H9 (cell line): Measurements from ENCODE around the gene STX2. TPM values are rescaled to one million over a fixed set of nuclear protein-coding genes. Genes with fewer than 3 reads are reported as not detected.
A peak's percentile ranks its signal among the peaks of the same experiment; 100 is the strongest.

Experiments used
- DNase-seq: peaks from one replicate; pipeline ENCODE4 v3.0.0-alpha.2; 2017
- H2AFZ ChIP-seq: one replicate; pipeline ENCODE4 v1.6.1; 2013; ENCODE audit warnings: mild to moderate bottlenecking, low read length, control low read depth, moderate library complexity
- H2AK5ac ChIP-seq: 2 replicates; pipeline ENCODE4 v1.6.1; 2013; ENCODE audit warnings: low read length, control low read depth, mixed read lengths; ENCODE audit not compliant: insufficient read length
- H2BK120ac ChIP-seq: one replicate; pipeline ENCODE4 v1.6.1; 2013; ENCODE audit warnings: low read depth, mild to moderate bottlenecking, low read length, control low read depth, inconsistent platforms; ENCODE audit not compliant: poor library complexity, severe bottlenecking
- H2BK12ac ChIP-seq: 2 replicates; pipeline ENCODE4 v1.6.1; 2013; ENCODE audit warnings: low read length, control low read depth, mixed read lengths, low read depth; ENCODE audit not compliant: insufficient read length
- H2BK15ac ChIP-seq: 2 replicates; pipeline ENCODE4 v1.6.1; 2013; ENCODE audit warnings: low read depth, low read length, control low read depth
- H2BK20ac ChIP-seq: one replicate; pipeline ENCODE4 v1.6.1; 2013; ENCODE audit warnings: low read depth, mild to moderate bottlenecking, low read length, control low read depth, inconsistent platforms; ENCODE audit not compliant: poor library complexity, severe bottlenecking
- H2BK5ac ChIP-seq: 2 replicates; pipeline ENCODE4 v1.6.1; 2013; ENCODE audit warnings: low read length, control low read depth, mixed read lengths; ENCODE audit not compliant: insufficient read length
- H3K14ac ChIP-seq: 2 replicates; pipeline ENCODE4 v1.6.1; 2013; ENCODE audit warnings: low read length, control low read depth; ENCODE audit not compliant: insufficient read depth
- H3K18ac ChIP-seq: 2 replicates; pipeline ENCODE4 v1.6.1; 2013; ENCODE audit warnings: low read depth, mild to moderate bottlenecking, mixed read lengths, low read length, control low read depth; ENCODE audit not compliant: insufficient read length
- H3K23ac ChIP-seq: 2 replicates; pipeline ENCODE4 v1.6.1; 2013; ENCODE audit warnings: low read length, control low read depth, mixed read lengths, low read depth; ENCODE audit not compliant: insufficient read length
- H3K23me2 ChIP-seq: 2 replicates; pipeline ENCODE4 v1.6.1; 2013; ENCODE audit warnings: low read depth, mild to moderate bottlenecking, mixed read lengths, low read length, control low read depth; ENCODE audit not compliant: insufficient read length, poor library complexity, severe bottlenecking
- H3K27ac ChIP-seq: 2 replicates; pipeline ENCODE4 v1.5.1; 2013; ENCODE audit warnings: low read length, control low read depth, mixed read lengths, low read depth; ENCODE audit not compliant: insufficient read length
- H3K27me3 ChIP-seq: 2 replicates; pipeline ENCODE4 v1.6.1; 2013; ENCODE audit warnings: low read length, control low read depth, inconsistent platforms; ENCODE audit not compliant: insufficient read depth
- H3K4ac ChIP-seq: 2 replicates; pipeline ENCODE4 v1.6.1; 2013; ENCODE audit warnings: low read depth, mild to moderate bottlenecking, control low read depth, inconsistent platforms, low read length, moderate library complexity
- H3K4me1 ChIP-seq: 2 replicates; pipeline ENCODE4 v1.6.1; 2013; ENCODE audit warnings: low read length, control low read depth, inconsistent platforms; ENCODE audit not compliant: insufficient read depth
- H3K4me2 ChIP-seq: 2 replicates; pipeline ENCODE4 v1.6.1; 2013; ENCODE audit warnings: low read length, control low read depth, mixed read lengths; ENCODE audit not compliant: insufficient read length, insufficient read depth
- H3K56ac ChIP-seq: 2 replicates; pipeline ENCODE4 v1.6.1; 2013; ENCODE audit warnings: low read depth, mild to moderate bottlenecking, mixed read lengths, low read length, control low read depth; ENCODE audit not compliant: insufficient read length
- H3K79me1 ChIP-seq: 2 replicates; pipeline ENCODE4 v1.6.1; 2013; ENCODE audit warnings: low read depth, mild to moderate bottlenecking, moderate library complexity, low read length, control low read depth, inconsistent platforms; ENCODE audit not compliant: insufficient read depth, poor library complexity, severe bottlenecking
- H3K79me2 ChIP-seq: 2 replicates; pipeline ENCODE4 v1.6.1; 2013; ENCODE audit warnings: low read length, control low read depth, inconsistent platforms; ENCODE audit not compliant: insufficient read depth
- H3K9ac ChIP-seq: 2 replicates; pipeline ENCODE4 v1.6.1; 2013; ENCODE audit warnings: low read length, control low read depth, mixed read lengths; ENCODE audit not compliant: insufficient read length; ENCODE audit errors: extremely low read depth
- H3K9me3 ChIP-seq: one replicate; pipeline ENCODE4 v1.6.1; 2013; ENCODE audit warnings: low read depth, low read length, inconsistent platforms; ENCODE audit not compliant: control insufficient read depth
- H3T11ph ChIP-seq: one replicate; pipeline ENCODE4 v1.6.1; 2013; ENCODE audit warnings: mild to moderate bottlenecking, low read length, control low read depth, inconsistent platforms
- H4K20me1 ChIP-seq: one replicate; pipeline ENCODE4 v1.6.1; 2013; ENCODE audit not compliant: control insufficient read depth, insufficient read length, insufficient read depth
- H4K5ac ChIP-seq: 2 replicates; pipeline ENCODE4 v1.6.1; 2013; ENCODE audit warnings: low read depth, mild to moderate bottlenecking, mixed read lengths, low read length, control low read depth; ENCODE audit not compliant: insufficient read length
- H4K8ac ChIP-seq: replicated peaks from 2 replicates; pipeline ENCODE4 v1.6.1; 2013; ENCODE audit warnings: low read length, control low read depth, mixed read lengths, low read depth; ENCODE audit not compliant: insufficient read length
- H4K91ac ChIP-seq: 2 replicates; pipeline ENCODE4 v1.6.1; 2013; ENCODE audit warnings: low read depth, mild to moderate bottlenecking, moderate library complexity, mixed read lengths, low read length, control low read depth; ENCODE audit not compliant: insufficient read length
- H3K27ac Mint-ChIP-seq, 3 experiments: 2 replicates in 2 of 3; 3 replicates in 1 of 3; pipeline ENCODE4 v1.8.0; 2020 to 2021; ENCODE audit warnings: mixed read lengths in 3 of 3, mild to moderate bottlenecking in 1 of 3, moderate library complexity in 1 of 3
- H3K27me3 Mint-ChIP-seq: 2 replicates; pipeline ENCODE4 v1.8.0; 2021; ENCODE audit warnings: low read depth, mild to moderate bottlenecking, moderate library complexity, mixed read lengths
- H3K36me3 Mint-ChIP-seq, 3 experiments: 2 replicates in 2 of 3; 3 replicates in 1 of 3; pipeline ENCODE4 v1.8.0; 2020 to 2021; ENCODE audit warnings: low read depth in 3 of 3, mixed read lengths in 3 of 3; ENCODE audit not compliant: insufficient read depth in 1 of 3
- H3K4me1 Mint-ChIP-seq, 2 experiments: 2 replicates each; pipeline ENCODE4 v1.8.0; 2020; ENCODE audit warnings: mixed read lengths in 2 of 2
- H3K4me3 Mint-ChIP-seq, 2 experiments: 2 replicates in 1 of 2; 3 replicates in 1 of 2; pipeline ENCODE4 v1.8.0; 2020 to 2021; ENCODE audit warnings: mild to moderate bottlenecking in 2 of 2, mixed read lengths in 2 of 2, moderate library complexity in 1 of 2
- H3K9me3 Mint-ChIP-seq, 2 experiments: 2 replicates in 1 of 2; 3 replicates in 1 of 2; pipeline ENCODE4 v1.8.0; 2020; ENCODE audit warnings: mild to moderate bottlenecking in 2 of 2, mixed read lengths in 2 of 2, moderate library complexity in 1 of 2
- CTCF ChIP-seq: fragments of 200-600 bp; sonication (generic); conservative IDR thresholded peaks from 3 replicates; pipeline ENCODE4 v1.8.0; 2021; ENCODE audit warnings: antibody characterized with exemption, mild to moderate bottlenecking
- WGBS: extraction: QIAGEN DNeasy Blood & Tissue Kit; methylation state at CpG from one replicate; pipeline ENCODE4 v1.1.7; 2013; ENCODE audit warnings: missing lambda C conversion rate, low lambda C conversion rate, mixed read lengths; ENCODE audit not compliant: insufficient read length; ENCODE audit errors: extremely low coverage; 5-methylcytosine and 5-hydroxymethylcytosine counted together
- total RNA-seq: library from RNA; stranded (reverse); gene quantifications from 2 replicates; pipeline ENCODE4 v1.2.1, GENCODE V29; 2021

STX2 gene
- total RNA-seq, 1 experiment from 2014 or later, result 19.4 TPM

DNA sequence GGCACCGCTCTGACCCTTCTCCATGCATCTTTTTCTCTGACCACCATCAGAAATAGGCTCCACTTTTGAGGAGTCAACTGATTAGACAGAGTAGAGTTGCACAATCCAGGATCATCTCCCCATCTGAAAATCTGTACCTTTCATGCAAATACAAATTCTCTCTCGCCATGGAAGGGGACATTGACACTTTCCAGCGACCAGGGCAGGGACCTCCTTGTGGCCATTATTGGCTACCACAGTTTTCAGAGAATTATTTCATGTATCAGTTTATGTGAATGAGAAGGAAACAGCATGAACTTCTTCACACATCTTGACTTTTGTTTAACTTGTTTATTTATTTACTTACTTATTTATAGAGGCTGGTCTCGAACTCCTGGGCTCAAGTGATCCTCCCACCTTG is 19.0 kb upstream of the STX2 start:
- no peak overlapping the region for H3K18ac ChIP-seq
- no peak overlapping the region for H2BK120ac ChIP-seq
- H4K91ac ChIP-seq, result no peak overlapping the region
- H3K4me2 ChIP-seq, result no peak overlapping the region
- TF ChIP-seq CTCF, result peak; percentile 52; the same call in 2 of the 3 replicates
- no peak overlapping the region for H2AFZ ChIP-seq
- H3K36me3 Mint-ChIP-seq, result peaks cover 6 to 22% (median 11%) of the 10 kb centered on the region in 3 experiments
- H2BK15ac ChIP-seq, result no peak overlapping the region
- H4K5ac ChIP-seq, result no peak overlapping the region
- H3K4me1 Mint-ChIP-seq, result peaks cover 24 to 26% of the 10 kb centered on the region in 2 experiments
- DNase-seq, result no peak
- H3K23ac ChIP-seq, result no peak overlapping the region
- no CpG with 5 or more reads among the region's 4 CpGs for WGBS
- H3K4me1 ChIP-seq, result peaks cover 3% of the 10 kb centered on the region; the same call in 1 of the 2 replicates
- H3K9me3 ChIP-seq, result peaks cover 4% of the 10 kb centered on the region
- H3K4ac ChIP-seq, result no peak overlapping the region
- H3K27ac ChIP-seq, result no peak overlapping the region
- no peaks in the 10 kb centered on the region for H3K79me2 ChIP-seq
- H3T11ph ChIP-seq, result no peak overlapping the region
- no peaks in the 10 kb centered on the region for H3K23me2 ChIP-seq
- H2BK5ac ChIP-seq, result no peak overlapping the region
- no peak overlapping the region for H2AK5ac ChIP-seq
- H3K9me3 Mint-ChIP-seq, result peaks cover 12 to 22% of the 10 kb centered on the region in 2 experiments
- H3K56ac ChIP-seq, result no peak overlapping the region
- H3K4me3 Mint-ChIP-seq, result no peak overlapping the region
- H4K20me1 ChIP-seq, result no peaks in the 10 kb centered on the region
- H2BK20ac ChIP-seq, result no peak overlapping the region
- no peak overlapping the region for H3K14ac ChIP-seq
- H2BK12ac ChIP-seq, result no peak overlapping the region
- no peaks in the 10 kb centered on the region for H3K27me3 ChIP-seq
- H3K9ac ChIP-seq, result no peak overlapping the region
- H4K8ac ChIP-seq, result no peak overlapping the region
- H3K27me3 Mint-ChIP-seq, result no peaks in the 10 kb centered on the region; the same call in 1 of the 2 replicates
- H3K79me1 ChIP-seq, result no peaks in the 10 kb centered on the region
- H3K27ac Mint-ChIP-seq, result no peak overlapping the region
